Vagina (tissue), 2 donors: ENCODE measurements around the gene FTCDNL1. TPM values are rescaled to one million over a fixed set of nuclear protein-coding genes. Genes with fewer than 3 reads are reported as not detected.

Experiments
- DNase-seq, 2 donors: peaks; one replicate each; pipeline ENCODE4 v3.0.0-alpha.2; 2017; ENCODE audit errors: extremely low spot score in 2 of 2
- H3K27ac ChIP-seq: fragments of 200-600 bp; sonication (generic); one replicate; pipeline ENCODE4 v1.5.1; 2019
- H3K27me3 ChIP-seq: fragments of 200-600 bp; sonication (generic); one replicate; pipeline ENCODE4 v1.5.1; 2019
- H3K36me3 ChIP-seq, 2 donors: fragments of 200-600 bp; sonication (generic); one replicate each; pipeline ENCODE4 v1.5.1; 2017 to 2019
- H3K4me1 ChIP-seq: fragments of 200-600 bp; sonication (generic); one replicate; pipeline ENCODE4 v1.5.1; 2019
- H3K4me3 ChIP-seq, 2 donors: fragments of 200-600 bp; sonication (generic); 1 replicate in 1 of 2; 2 replicates in 1 of 2; pipeline ENCODE4 v1.5.1; 2016 to 2019
- H3K9me3 ChIP-seq: fragments of 200-600 bp; sonication (generic); one replicate; pipeline ENCODE4 v1.5.1; 2019
- POLR2A ChIP-seq, 2 donors: fragments of 450-650 bp; IDR thresholded peaks; one replicate each; pipeline ENCODE4 v1.6.1; 2017; ENCODE audit warnings: antibody characterized with exemption in 2 of 2, mild to moderate bottlenecking in 2 of 2, moderate library complexity in 2 of 2
- POLR2AphosphoS5 ChIP-seq, 2 donors: sonication (generic); formaldehyde crosslinking; IDR thresholded peaks; one replicate each; pipeline ENCODE4 v1.9.0; 2017; ENCODE audit warnings: antibody characterized with exemption in 2 of 2, mild to moderate bottlenecking in 2 of 2, low read depth in 1 of 2; ENCODE audit not compliant: insufficient read depth in 1 of 2
- intact Hi-C: fragments of 100-400 bp; cut with DNase I; formaldehyde crosslinking; loops from one replicate; pipeline ENCODE4 v1.15.1; 2023
- total RNA-seq: library from RNA; depleted of rRNA; stranded (reverse); fragments of >200 nt; gene quantifications from one replicate; pipeline ENCODE4 v1.2.3, GENCODE V29; 2016
- TF ChIP-seq, protein P1 (sequence below), 3 experiments: fragments of 450-650 bp in 2 of 3; fragments of 200-600 bp in 1 of 3; sonication (generic) in 1 of 3; IDR thresholded peaks; one replicate each; pipeline ENCODE4 v1.5.1; 2017 to 2019; ENCODE audit warnings: antibody characterized with exemption in 3 of 3, mild to moderate bottlenecking in 2 of 3, moderate library complexity in 2 of 3

Gene FTCDNL1
- total RNA-seq, 1 donor from 2014 or later: 2.5 TPM

DNA sequence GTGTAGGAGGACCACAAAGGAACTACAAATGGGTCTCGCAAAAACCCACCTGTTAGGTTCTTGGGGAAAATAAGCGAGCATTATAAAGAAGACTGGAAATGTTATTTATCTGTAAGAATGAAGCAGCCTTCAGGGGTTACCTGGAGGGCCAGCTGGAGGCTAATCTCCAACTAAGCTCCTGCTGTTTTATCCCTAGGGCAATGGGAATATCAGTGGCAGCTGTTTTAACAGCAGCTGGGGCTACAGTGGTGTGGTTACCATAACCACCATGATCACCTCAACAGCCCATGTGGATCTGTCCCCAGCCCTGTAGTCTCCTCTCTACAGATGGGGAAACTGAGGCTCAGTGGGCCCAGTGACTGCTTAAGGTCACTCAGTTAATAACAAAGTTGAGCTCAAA is 108.1 kb downstream of the FTCDNL1 start:
- DNase-seq: no peak

DNA sequence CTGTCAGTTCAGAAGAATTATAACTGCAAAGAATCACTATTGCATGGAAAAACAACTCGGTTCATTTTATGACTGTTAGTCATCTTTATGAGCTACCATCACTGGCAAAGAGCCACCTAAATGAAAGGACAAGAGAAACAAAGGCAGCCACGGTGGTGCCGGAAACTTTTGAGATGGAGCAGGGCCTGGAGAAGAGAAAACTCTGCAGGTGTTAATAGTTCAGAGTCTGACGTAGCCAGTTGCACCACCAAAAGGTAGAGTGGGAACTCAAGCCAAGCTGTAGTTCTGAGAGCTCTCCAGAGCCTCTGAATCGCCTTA is 110.9 kb downstream of the FTCDNL1 start:
- Histone ChIP-seq H3K27ac (no peak overlapping the region), H3K36me3 (no peaks in the 10 kb centered on the region), H3K4me3 (no peak overlapping the region), H3K4me1 (peaks cover 26% of the 10 kb centered on the region), H3K9me3 (no peaks in the 10 kb centered on the region), H3K27me3 (no peaks in the 10 kb centered on the region)
- intact Hi-C loops: loop anchor here (10.0 kb wide), 1 partner anchor 1425 kb away; no protein-coding TSS in a partner anchor
- no peak for DNase-seq
- TF ChIP-seq POLR2AphosphoS5 (IDR thresholded peaks at IDR 0.05; ENCODE audit: insufficient read depth in 1 of 2, low read depth in 1 of 2): no peak
- TF ChIP-seq POLR2A (IDR thresholded peaks at IDR 0.05): no peak
- TF ChIP-seq, protein P1, sequence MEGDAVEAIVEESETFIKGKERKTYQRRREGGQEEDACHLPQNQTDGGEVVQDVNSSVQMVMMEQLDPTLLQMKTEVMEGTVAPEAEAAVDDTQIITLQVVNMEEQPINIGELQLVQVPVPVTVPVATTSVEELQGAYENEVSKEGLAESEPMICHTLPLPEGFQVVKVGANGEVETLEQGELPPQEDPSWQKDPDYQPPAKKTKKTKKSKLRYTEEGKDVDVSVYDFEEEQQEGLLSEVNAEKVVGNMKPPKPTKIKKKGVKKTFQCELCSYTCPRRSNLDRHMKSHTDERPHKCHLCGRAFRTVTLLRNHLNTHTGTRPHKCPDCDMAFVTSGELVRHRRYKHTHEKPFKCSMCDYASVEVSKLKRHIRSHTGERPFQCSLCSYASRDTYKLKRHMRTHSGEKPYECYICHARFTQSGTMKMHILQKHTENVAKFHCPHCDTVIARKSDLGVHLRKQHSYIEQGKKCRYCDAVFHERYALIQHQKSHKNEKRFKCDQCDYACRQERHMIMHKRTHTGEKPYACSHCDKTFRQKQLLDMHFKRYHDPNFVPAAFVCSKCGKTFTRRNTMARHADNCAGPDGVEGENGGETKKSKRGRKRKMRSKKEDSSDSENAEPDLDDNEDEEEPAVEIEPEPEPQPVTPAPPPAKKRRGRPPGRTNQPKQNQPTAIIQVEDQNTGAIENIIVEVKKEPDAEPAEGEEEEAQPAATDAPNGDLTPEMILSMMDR (IDR thresholded peaks at IDR 0.05): no peak

More for the DNA sequence above, 108.1 kb downstream of the FTCDNL1 start:
- TF ChIP-seq, protein P1 (IDR thresholded peaks at IDR 0.05): no peak
- TF ChIP-seq POLR2A (IDR thresholded peaks at IDR 0.05) (no peak), POLR2AphosphoS5 (IDR thresholded peaks at IDR 0.05; ENCODE audit: insufficient read depth in 1 of 2, low read depth in 1 of 2) (no peak)
- intact Hi-C loops: loop anchor here (10.0 kb wide), 1 partner anchor 1428 kb away; no protein-coding TSS in a partner anchor
- Histone ChIP-seq H3K27ac (no peak overlapping the region), H3K4me1 (peaks cover 25% of the 10 kb centered on the region), H3K36me3 (no peaks in the 10 kb centered on the region), H3K27me3 (no peaks in the 10 kb centered on the region), H3K9me3 (no peaks in the 10 kb centered on the region), H3K4me3 (no peak overlapping the region)

DNA sequence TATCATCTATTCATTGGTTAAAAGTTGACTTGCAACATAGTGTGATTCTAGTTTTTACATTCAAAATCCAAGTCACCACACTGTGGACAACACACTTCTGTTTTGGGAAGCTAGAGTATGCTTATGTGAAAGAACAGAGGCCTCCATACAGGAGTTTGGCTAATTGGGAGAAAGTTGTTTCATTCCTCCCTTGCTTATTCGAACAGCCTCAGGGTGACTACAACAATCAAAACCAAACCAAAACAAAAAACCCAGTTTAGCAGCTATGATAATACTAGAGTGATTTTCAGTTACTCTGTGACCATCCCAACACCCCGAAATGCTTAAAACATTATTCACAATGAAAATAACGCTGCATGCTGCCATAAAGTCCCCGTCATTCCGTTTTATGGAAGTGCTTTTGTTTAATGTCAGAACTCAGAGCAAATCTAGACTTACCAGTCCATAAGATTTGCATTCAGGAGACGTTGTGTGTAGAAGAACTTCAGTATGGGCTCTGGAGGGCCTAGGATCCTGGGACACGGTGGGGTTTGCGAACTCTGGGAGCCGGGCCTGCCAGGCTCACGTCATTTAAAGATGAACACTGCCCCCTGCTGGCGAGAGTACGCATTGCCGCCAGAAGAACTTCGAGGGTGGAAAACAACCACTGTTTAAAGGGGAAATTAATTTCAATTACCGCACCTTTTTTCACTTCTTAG is 111.4 kb downstream of the FTCDNL1 start:
- DNase-seq: no peak
- Histone ChIP-seq H3K36me3 (no peaks in the 10 kb centered on the region), H3K4me1 (peaks cover 26% of the 10 kb centered on the region), H3K27me3 (no peaks in the 10 kb centered on the region), H3K9me3 (no peaks in the 10 kb centered on the region), H3K27ac (peak overlapping the region; percentile 22), H3K4me3 (no peak overlapping the region)
- intact Hi-C loops: loop anchor here (10.0 kb wide), 1 partner anchor 1425 kb away; no protein-coding TSS in a partner anchor
- TF ChIP-seq POLR2A (IDR thresholded peaks at IDR 0.05): no peak
- TF ChIP-seq, protein P1 (IDR thresholded peaks at IDR 0.05): peak; percentile 80 to 90 (median 89)

DNA sequence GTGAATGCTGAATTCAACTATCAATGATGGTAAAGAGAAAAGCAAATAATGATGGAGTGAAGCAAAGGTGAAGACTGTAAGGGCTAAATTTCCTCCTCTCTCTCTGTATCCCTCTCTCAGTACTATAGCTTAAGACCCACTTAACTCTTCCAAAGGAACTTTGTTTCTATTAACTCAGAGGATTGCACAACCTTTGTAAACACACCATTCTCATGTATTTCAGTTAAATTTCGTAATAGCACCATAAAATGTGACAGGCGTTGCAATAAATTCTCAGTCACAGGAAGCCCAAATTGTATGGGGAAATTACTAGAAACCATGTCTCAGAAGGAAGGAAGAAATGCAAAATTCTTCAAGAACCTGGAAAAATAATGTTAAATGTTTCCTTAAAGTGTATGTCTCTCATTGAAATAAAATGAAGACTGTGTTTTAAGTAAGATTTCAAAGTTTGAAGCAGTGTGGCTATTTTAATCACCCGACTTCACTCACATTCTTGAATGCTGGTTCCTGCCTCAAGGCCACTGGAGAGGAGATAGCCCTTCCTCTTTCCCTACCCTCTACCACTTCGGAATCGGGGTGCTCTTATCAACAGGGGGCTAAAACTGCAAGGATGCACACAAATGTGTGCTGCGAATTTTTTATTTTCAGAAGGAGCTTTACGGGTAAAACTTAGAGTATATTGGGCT is 112.1 kb downstream of the FTCDNL1 start:
- H3K4me3 ChIP-seq: no peak overlapping the region
- intact Hi-C loops: no loop called here
- no peaks in the 10 kb centered on the region for H3K27me3 ChIP-seq
- no peaks in the 10 kb centered on the region for H3K36me3 ChIP-seq
- peaks cover 26% of the 10 kb centered on the region for H3K4me1 ChIP-seq
- peak overlapping the region; percentile 22 for H3K27ac ChIP-seq
- H3K9me3 ChIP-seq: no peaks in the 10 kb centered on the region
- DNase-seq: no peak
- TF ChIP-seq POLR2A (IDR thresholded peaks at IDR 0.05) (no peak), POLR2AphosphoS5 (IDR thresholded peaks at IDR 0.05; ENCODE audit: insufficient read depth in 1 of 2, low read depth in 1 of 2) (peak; percentile 40 to 81)
- TF ChIP-seq, protein P1 (IDR thresholded peaks at IDR 0.05): no peak

DNA sequence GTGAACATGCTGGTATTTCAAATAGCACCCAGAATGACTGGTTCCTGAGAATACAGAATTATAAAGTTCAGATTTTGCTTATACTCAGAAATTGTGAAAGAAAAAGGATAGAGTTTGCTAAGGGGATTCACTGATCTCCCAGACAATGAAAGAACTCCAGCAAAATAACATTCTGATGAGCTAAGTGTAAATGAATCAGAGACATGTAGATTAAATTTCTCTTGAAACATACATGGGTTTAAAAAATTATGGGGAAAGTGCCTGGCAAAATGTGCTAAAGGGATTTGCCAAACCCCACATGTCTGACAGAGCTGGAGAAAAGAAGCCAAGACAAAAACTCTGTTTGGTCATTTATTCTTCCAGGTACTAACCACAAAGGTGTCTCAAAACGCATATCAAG is 116.3 kb downstream of the FTCDNL1 start:
- DNase-seq: no peak
- TF ChIP-seq POLR2AphosphoS5 (IDR thresholded peaks at IDR 0.05; ENCODE audit: insufficient read depth in 1 of 2, low read depth in 1 of 2) (no peak), POLR2A (IDR thresholded peaks at IDR 0.05) (no peak)
- TF ChIP-seq, protein P1 (IDR thresholded peaks at IDR 0.05): no peak
- no peak overlapping the region for H3K27ac ChIP-seq
- H3K36me3 ChIP-seq: no peaks in the 10 kb centered on the region
- no peak overlapping the region for H3K4me3 ChIP-seq
- peaks cover 18% of the 10 kb centered on the region for H3K4me1 ChIP-seq
- intact Hi-C loops: no loop called here
- H3K27me3 ChIP-seq: no peaks in the 10 kb centered on the region
- no peaks in the 10 kb centered on the region for H3K9me3 ChIP-seq
